ENCODE results near the gene SRPK2.

DNA sequence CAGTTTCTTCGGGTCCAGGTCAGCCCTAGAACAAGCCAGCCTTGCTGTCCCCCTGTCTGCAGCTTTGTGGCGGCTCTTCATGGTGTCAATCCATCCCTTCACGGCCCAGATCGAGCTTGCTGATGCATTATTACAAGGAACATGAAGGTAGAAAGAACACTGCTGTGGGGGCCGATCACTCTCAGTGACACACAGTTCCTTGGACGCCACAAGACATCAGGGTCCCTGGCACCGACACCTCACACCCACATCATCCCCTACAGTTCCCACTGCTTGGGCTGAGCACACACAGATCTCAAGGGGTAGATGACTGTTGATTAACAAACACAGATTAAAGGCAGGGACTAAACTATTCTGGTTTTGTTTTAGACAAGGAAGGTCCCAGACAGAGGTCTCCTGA is 255.4 kb downstream of the SRPK2 start:
- TF ChIP-seq, protein P1, sequence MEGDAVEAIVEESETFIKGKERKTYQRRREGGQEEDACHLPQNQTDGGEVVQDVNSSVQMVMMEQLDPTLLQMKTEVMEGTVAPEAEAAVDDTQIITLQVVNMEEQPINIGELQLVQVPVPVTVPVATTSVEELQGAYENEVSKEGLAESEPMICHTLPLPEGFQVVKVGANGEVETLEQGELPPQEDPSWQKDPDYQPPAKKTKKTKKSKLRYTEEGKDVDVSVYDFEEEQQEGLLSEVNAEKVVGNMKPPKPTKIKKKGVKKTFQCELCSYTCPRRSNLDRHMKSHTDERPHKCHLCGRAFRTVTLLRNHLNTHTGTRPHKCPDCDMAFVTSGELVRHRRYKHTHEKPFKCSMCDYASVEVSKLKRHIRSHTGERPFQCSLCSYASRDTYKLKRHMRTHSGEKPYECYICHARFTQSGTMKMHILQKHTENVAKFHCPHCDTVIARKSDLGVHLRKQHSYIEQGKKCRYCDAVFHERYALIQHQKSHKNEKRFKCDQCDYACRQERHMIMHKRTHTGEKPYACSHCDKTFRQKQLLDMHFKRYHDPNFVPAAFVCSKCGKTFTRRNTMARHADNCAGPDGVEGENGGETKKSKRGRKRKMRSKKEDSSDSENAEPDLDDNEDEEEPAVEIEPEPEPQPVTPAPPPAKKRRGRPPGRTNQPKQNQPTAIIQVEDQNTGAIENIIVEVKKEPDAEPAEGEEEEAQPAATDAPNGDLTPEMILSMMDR (IDR thresholded peaks at IDR 0.05; ENCODE audit: low read depth, low read length, missing input control), result no peak
- TF ChIP-seq GABPA (IDR thresholded peaks at IDR 0.05 in 1 of 2, conservative IDR thresholded peaks at IDR 0.05 in 1 of 2), result no peak
- TF ChIP-seq JUND (IDR thresholded peaks at IDR 0.05), result no peak
